B cell (primary cell): Measurements from ENCODE around the gene ANKHD1. TPM values are rescaled to one million over a fixed set of nuclear protein-coding genes. Genes with fewer than 3 reads are reported as not detected.

Experiments
- ATAC-seq: fragments of 200-7000 bp; cut with Tn5 transposase; one replicate; pipeline ENCODE4 v1.10.0; 2021; ENCODE audit warnings: low read depth, mild to moderate bottlenecking, moderate number of reproducible peaks, moderate library complexity
- CTCF ChIA-PET: fragments of 350-600 bp; sonication (Branson Sonifier 250); formaldehyde crosslinking; loops from one replicate; lab custom pipeline; 2021; ENCODE audit warnings: antibody characterized with exemption, inconsistent platforms; lab: Charles Lee
- POLR2A ChIA-PET: fragments of 350-600 bp; sonication (Branson Sonifier 250); formaldehyde crosslinking; loops from one replicate; lab custom pipeline; 2021; ENCODE audit warnings: antibody characterized with exemption; lab: Charles Lee
- DNase-seq: peaks from one replicate; pipeline ENCODE4 v3.0.0; 2013
- H2AFZ ChIP-seq: 2 replicates; pipeline ENCODE4 v1.6.1; 2012; ENCODE audit warnings: mild to moderate bottlenecking, low read depth, low read length; ENCODE audit not compliant: insufficient read depth, poor library complexity, severe bottlenecking
- H3K27ac ChIP-seq, 2 donors: 1 replicate in 1 of 2; 2 replicates in 1 of 2; pipeline ENCODE4 v1.5.1; 2012 to 2013; ENCODE audit warnings: low read length in 2 of 2, mild to moderate bottlenecking in 2 of 2, moderate library complexity in 1 of 2
- H3K27me3 ChIP-seq, 4 experiments: fragments of 200-600 bp in 1 of 4; sonication (generic) in 1 of 4; replicated peaks in 1 of 4; 1 replicate in 2 of 4; 2 replicates in 2 of 4; pipeline versions ENCODE4 v1.6.1 to v1.7.0; 2013 to 2016; ENCODE audit warnings: low read length in 3 of 4, mild to moderate bottlenecking in 2 of 4, mixed read lengths in 1 of 4, moderate library complexity in 1 of 4; ENCODE audit not compliant: insufficient read depth in 4 of 4, control insufficient read depth in 3 of 4; ENCODE audit errors: control extremely low read depth in 1 of 4
- H3K36me3 ChIP-seq, 2 experiments: replicated peaks in 1 of 2; 1 replicate in 1 of 2; 2 replicates in 1 of 2; pipeline versions ENCODE4 v1.6.1 to v1.7.1; 2013; ENCODE audit warnings: low read length in 1 of 2; ENCODE audit not compliant: insufficient read depth in 2 of 2, control insufficient read depth in 1 of 2; ENCODE audit errors: control extremely low read depth in 1 of 2, extremely low read depth in 1 of 2
- H3K4me1 ChIP-seq, 2 donors: fragments of 200-600 bp in 1 of 2; sonication (generic) in 1 of 2; 1 replicate in 1 of 2; 2 replicates in 1 of 2; pipeline versions ENCODE4 v1.5.1 to v1.6.1; 2013 to 2017; ENCODE audit warnings: low read length in 2 of 2; ENCODE audit not compliant: control insufficient read depth in 2 of 2, insufficient read depth in 2 of 2
- H3K4me2 ChIP-seq: replicated peaks from 2 replicates; pipeline ENCODE3; 2012; ENCODE audit warnings: mild to moderate bottlenecking, low read depth, low read length; ENCODE audit not compliant: poor library complexity, severe bottlenecking
- H3K4me3 ChIP-seq, 5 experiments: fragments of 200-600 bp in 1 of 5; sonication (generic) in 1 of 5; 1 replicate in 3 of 5; 2 replicates in 2 of 5; pipeline versions ENCODE4 v1.5.1 to v1.7.0; 2011 to 2016; ENCODE audit warnings: low read length in 4 of 5, mild to moderate bottlenecking in 4 of 5, low read depth in 2 of 5, control low read depth in 1 of 5, moderate library complexity in 1 of 5; ENCODE audit not compliant: insufficient read depth in 1 of 5; ENCODE audit errors: control extremely low read depth in 1 of 5, extremely low read depth in 1 of 5
- H3K79me2 ChIP-seq: fragments of 200-600 bp; sonication (generic); one replicate; pipeline ENCODE4 v1.6.0; 2016; ENCODE audit warnings: low read length; ENCODE audit not compliant: control insufficient read depth, insufficient read depth
- H3K9ac ChIP-seq: fragments of 200-600 bp; sonication (generic); 2 replicates; pipeline ENCODE4 v1.6.1; 2017; ENCODE audit warnings: mild to moderate bottlenecking, low read length, moderate library complexity
- H3K9me3 ChIP-seq, 3 donors: one replicate each; pipeline versions ENCODE4 v1.6.1 to v1.7.1; 2013; ENCODE audit warnings: low read length in 2 of 3; ENCODE audit not compliant: control insufficient read depth in 2 of 3, insufficient read depth in 1 of 3; ENCODE audit errors: control extremely low read depth in 1 of 3
- H4K20me1 ChIP-seq: 2 replicates; pipeline ENCODE4 v1.6.0; 2012; ENCODE audit warnings: mild to moderate bottlenecking, low read length; ENCODE audit not compliant: insufficient read depth, control insufficient read depth, poor library complexity, severe bottlenecking
- H3K27ac Mint-ChIP-seq: one replicate; pipeline ENCODE4 v1.8.0; 2021; ENCODE audit warnings: mixed read lengths
- H3K27me3 Mint-ChIP-seq: one replicate; pipeline ENCODE4 v1.8.0; 2021; ENCODE audit warnings: mixed read lengths
- H3K4me1 Mint-ChIP-seq: one replicate; pipeline ENCODE4 v1.8.0; 2021; ENCODE audit warnings: mixed read lengths
- H3K4me3 Mint-ChIP-seq: one replicate; pipeline ENCODE4 v1.8.0; 2021; ENCODE audit warnings: mixed read lengths
- H3K9me3 Mint-ChIP-seq: one replicate; pipeline ENCODE4 v1.8.0; 2022; ENCODE audit warnings: mixed read lengths; ENCODE audit not compliant: insufficient read depth
- EZH2 ChIP-seq: IDR thresholded peaks from 2 replicates; pipeline ENCODE4 v1.6.1; 2012; ENCODE audit warnings: borderline replicate concordance, low read depth, mild to moderate bottlenecking, moderate library complexity, low read length; ENCODE audit not compliant: insufficient read depth, poor library complexity, severe bottlenecking
- WGBS: methylation state at CpG from one replicate; pipeline ENCODE4 v1.1.5; 2013; ENCODE audit warnings: missing lambda C conversion rate; ENCODE audit not compliant: insufficient coverage; 5-methylcytosine and 5-hydroxymethylcytosine counted together
- intact Hi-C: fragments of 100-400 bp; cut with micrococcal nuclease; formaldehyde crosslinking; loops from one replicate; pipeline ENCODE4 v1.10.0; 2022
- polyA plus RNA-seq: library from polyadenylated mRNA; depleted of rRNA; stranded (reverse); fragments of >200 nt; gene quantifications from 2 replicates; pipeline ENCODE4 v1.2.3, GENCODE V29; 2012
- total RNA-seq, 2 donors: library from RNA; stranded (reverse); fragments of 120-200 nt in 1 of 2; gene quantifications; 1 replicate in 1 of 2; 2 replicates in 1 of 2; pipeline versions ENCODE4 v1.2.3 to v1.2.4, GENCODE V29; 2013 to 2022
- TF ChIP-seq, protein P1 (sequence below): fragments of 200-600 bp; IDR thresholded peaks from one replicate; pipeline ENCODE4 v1.8.0; 2022; ENCODE audit warnings: antibody characterized with exemption, mild to moderate bottlenecking

ANKHD1 gene
- total and polyA plus RNA-seq, 2 donors (not counting 1 experiment from before 2014, with no cell fraction given) = 96.3 to 246 TPM

DNA sequence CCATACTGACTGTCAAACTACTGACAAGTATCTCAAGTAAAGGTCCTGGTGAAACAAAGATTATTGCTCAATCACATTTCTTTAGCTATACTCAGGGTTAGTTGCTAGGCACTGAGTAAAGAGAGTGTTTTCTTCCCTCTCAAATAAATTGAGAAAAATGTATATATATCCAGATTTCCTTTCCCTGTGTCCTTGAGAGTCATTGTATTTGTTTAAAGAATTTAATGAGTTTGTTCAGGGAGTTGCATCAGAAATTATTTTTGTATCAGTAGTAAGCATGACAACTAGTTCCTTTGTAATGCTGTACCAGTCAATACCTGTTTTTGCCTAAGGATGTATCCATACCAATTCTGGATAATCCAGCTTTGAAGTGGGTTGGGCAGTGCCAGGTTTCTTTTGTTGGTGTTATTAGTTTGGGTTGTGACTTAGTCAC, 3.2 kb upstream of the ANKHD1 start:
- H3K4me3 Mint-ChIP-seq = no peak overlapping the region
- ATAC-seq (no peak), DNase-seq (no peak)
- no peaks in the 10 kb centered on the region for H3K36me3 ChIP-seq
- H3K4me1 Mint-ChIP-seq = peaks cover 14% of the 10 kb centered on the region
- POLR2A ChIA-PET = no interaction called here
- no peak overlapping the region for H3K27ac Mint-ChIP-seq
- H4K20me1 ChIP-seq = peaks cover 15% of the 10 kb centered on the region
- TF ChIP-seq, protein P1, sequence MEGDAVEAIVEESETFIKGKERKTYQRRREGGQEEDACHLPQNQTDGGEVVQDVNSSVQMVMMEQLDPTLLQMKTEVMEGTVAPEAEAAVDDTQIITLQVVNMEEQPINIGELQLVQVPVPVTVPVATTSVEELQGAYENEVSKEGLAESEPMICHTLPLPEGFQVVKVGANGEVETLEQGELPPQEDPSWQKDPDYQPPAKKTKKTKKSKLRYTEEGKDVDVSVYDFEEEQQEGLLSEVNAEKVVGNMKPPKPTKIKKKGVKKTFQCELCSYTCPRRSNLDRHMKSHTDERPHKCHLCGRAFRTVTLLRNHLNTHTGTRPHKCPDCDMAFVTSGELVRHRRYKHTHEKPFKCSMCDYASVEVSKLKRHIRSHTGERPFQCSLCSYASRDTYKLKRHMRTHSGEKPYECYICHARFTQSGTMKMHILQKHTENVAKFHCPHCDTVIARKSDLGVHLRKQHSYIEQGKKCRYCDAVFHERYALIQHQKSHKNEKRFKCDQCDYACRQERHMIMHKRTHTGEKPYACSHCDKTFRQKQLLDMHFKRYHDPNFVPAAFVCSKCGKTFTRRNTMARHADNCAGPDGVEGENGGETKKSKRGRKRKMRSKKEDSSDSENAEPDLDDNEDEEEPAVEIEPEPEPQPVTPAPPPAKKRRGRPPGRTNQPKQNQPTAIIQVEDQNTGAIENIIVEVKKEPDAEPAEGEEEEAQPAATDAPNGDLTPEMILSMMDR = no peak
- H3K27ac ChIP-seq = no peak overlapping the region
- intact Hi-C loops = no loop called here
- H3K9me3 Mint-ChIP-seq = no peaks in the 10 kb centered on the region
- no peak overlapping the region for H3K4me3 ChIP-seq
- H2AFZ ChIP-seq = no peak overlapping the region
- no peaks in the 10 kb centered on the region for H3K27me3 ChIP-seq
- no peaks in the 10 kb centered on the region for H3K9me3 ChIP-seq
- no peak overlapping the region for H3K9ac ChIP-seq
- peaks cover 49% of the 10 kb centered on the region for H3K79me2 ChIP-seq
- H3K4me1 ChIP-seq = peaks cover 14 to 18% of the 10 kb centered on the region in 2 donors
- CTCF ChIA-PET = no interaction called here
- H3K4me2 ChIP-seq = no peak overlapping the region
- no peaks in the 10 kb centered on the region for H3K27me3 Mint-ChIP-seq

DNA sequence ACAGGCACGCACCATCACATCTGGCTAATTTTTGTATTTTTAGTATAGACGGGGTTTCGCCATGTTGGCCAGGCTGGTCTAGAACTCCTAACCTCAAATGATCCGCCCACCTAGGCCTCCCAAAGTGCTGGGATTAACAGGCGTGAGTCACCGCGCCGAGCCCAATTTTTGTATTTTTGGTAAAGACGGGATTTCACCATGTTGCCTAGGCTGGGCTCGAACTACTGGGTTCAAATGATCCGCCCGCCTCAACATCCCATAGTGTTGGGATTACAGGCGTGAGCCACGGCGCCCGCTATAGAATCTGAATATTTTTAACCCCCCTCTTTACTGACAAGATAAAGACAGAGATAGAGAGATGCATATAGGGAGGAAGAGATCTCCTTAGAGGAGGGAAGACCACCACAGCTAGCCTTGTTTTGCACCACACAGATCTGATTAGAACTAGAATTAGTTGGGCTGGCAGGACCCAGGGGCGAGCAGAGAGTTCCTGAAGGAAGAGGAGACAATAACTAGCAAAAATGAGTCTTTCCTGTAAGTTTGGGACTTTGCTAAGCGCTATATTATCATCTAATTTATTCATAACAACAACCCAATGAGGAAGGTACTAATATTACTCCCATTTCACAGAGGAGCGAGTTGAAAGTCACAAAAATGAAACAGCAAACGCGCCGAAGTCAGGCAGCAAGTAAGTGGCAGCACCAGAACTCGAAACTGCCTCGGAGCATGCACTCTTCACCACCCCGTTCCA, 1.5 kb upstream of the ANKHD1 start:
- ATAC-seq (no peak), DNase-seq (peak; percentile 9)
- H3K9ac ChIP-seq = peak overlapping the region; percentile 87
- H2AFZ ChIP-seq = peak overlapping the region; percentile 96
- peaks cover 0 to 4% of the 10 kb centered on the region in 2 experiments for H3K36me3 ChIP-seq
- H3K79me2 ChIP-seq = peaks cover 67% of the 10 kb centered on the region
- peak overlapping the region; percentile 77 for H3K4me2 ChIP-seq
- no peaks in the 10 kb centered on the region for H3K9me3 ChIP-seq
- TF ChIP-seq, protein P1 = no peak
- no peak for TF ChIP-seq EZH2
- H4K20me1 ChIP-seq = peaks cover 33% of the 10 kb centered on the region
- intact Hi-C loops = loop anchor here (2.0 to 5.0 kb wide), 5 partner anchors 97 to 922 kb away; partner anchors contain the start of genes PFDN1, PURA, SRA1 and TAF7
- peak overlapping the region; percentile 80 to 96 (median 85) for H3K4me3 ChIP-seq
- H3K27me3 ChIP-seq = no peaks in the 10 kb centered on the region
- Mint-ChIP-seq H3K4me1 (peaks cover 27% of the 10 kb centered on the region), H3K4me3 (no peak overlapping the region), H3K27ac (no peak overlapping the region), H3K9me3 (no peaks in the 10 kb centered on the region), H3K27me3 (no peaks in the 10 kb centered on the region)
- ChIA-PET CTCF (interaction anchor here (1.3 to 1.4 kb wide), 3 partner anchors 54 to 311 kb away, joined by 3 to 6 read pairs (median 4); partner anchors contain the start of genes HBEGF, IK and NDUFA2), POLR2A (interaction anchor here (1.3 kb wide), 1 partner anchor 291 kb away, joined by 4 read pairs; the partner anchor contains the start of genes HARS1 and HARS2)
- H3K4me1 ChIP-seq = peaks cover 30 to 31% of the 10 kb centered on the region in 2 donors
- WGBS = 51% methylated on average over 15 of the region's 25 CpGs
- peak overlapping the region; percentile 73 to 90 for H3K27ac ChIP-seq
